Measurements from ENCODE around the gene FRK.

DNA sequence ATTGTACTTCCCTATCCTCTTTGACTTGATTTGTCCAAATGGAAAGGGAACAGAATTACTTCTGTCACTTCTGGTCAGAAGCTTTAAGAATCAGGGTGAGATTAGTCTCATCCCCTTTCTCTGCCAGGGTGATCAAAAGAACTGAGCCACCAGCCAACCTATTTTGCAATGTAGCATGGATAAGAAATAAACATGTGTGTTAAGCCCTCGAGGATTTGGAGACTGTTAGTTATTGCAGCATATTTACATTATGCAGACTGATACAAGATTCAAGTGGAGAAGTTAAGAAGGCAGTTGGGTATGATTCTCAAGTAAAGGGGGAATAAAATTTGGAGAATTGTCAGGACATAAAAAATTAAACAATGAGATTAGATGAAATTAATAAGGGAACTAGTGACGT lies 106.0 kb downstream of the FRK start:
- TF ChIP-seq, protein P1, sequence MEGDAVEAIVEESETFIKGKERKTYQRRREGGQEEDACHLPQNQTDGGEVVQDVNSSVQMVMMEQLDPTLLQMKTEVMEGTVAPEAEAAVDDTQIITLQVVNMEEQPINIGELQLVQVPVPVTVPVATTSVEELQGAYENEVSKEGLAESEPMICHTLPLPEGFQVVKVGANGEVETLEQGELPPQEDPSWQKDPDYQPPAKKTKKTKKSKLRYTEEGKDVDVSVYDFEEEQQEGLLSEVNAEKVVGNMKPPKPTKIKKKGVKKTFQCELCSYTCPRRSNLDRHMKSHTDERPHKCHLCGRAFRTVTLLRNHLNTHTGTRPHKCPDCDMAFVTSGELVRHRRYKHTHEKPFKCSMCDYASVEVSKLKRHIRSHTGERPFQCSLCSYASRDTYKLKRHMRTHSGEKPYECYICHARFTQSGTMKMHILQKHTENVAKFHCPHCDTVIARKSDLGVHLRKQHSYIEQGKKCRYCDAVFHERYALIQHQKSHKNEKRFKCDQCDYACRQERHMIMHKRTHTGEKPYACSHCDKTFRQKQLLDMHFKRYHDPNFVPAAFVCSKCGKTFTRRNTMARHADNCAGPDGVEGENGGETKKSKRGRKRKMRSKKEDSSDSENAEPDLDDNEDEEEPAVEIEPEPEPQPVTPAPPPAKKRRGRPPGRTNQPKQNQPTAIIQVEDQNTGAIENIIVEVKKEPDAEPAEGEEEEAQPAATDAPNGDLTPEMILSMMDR (conservative IDR thresholded peaks at IDR 0.05; ENCODE audit: low read length) = no peak
- no peak for TF ChIP-seq EZH2phosphoT487 (IDR thresholded peaks at IDR 0.05; ENCODE audit: borderline replicate concordance)

All from Loucy (cell line).